Activated CD4-positive, alpha-beta T cell treated with anti-CD3 and anti-CD28 coated beads, Interleukin-2, amount 50 U/mL, for 48 hours (primary cell): ENCODE measurements around the gene RBFOX1.

Experiments used
- DNase-seq, 2 experiments: peaks; one replicate each; pipeline ENCODE4 v3.0.0-alpha.2; 2020

Gene RBFOX1

DNA sequence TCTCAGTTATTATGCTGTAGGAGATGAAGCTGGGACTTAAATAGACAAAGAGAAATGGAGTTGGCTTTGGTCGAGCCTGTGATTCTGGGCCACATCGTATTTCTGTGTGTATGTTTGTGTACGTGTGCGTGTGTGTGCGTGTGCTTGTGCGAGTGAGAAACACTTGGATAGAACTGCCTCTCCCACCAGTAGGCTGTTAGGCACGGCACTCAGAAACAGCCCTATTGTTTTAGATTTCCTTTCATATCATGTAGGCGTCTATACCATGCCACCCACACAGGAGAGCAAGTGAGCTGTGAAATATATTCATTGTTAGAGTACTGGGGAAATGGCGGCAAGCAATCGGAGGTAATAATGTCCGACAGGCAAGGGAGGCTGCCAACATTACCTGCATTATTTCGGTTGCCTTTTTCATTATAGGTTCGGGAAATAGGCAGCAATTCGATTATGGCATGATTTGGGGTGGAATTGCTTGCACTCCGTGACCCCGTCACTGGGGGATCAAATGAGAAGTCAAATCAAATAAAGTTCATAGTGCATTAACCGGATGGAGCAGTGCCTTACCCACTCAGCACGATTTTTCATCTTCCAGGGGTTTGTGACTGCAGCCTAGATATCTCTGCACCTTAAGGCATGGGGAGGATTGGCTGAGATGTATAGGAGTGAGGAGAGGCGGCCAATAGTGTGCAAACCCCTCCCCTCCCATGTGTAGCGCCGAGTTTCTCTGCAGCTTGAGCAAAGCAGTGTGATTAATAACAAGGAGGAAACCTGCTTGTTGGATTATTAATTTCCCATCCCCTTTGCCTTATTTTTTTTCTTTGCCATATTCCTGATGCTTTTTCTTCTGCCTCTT, 89.6 kb downstream of the RBFOX1 start:
- no peak for DNase-seq

GRCh38 chr16:7423434-7424044, 90.9 kb downstream of the RBFOX1 start:
- DNase-seq: no peak

DNA sequence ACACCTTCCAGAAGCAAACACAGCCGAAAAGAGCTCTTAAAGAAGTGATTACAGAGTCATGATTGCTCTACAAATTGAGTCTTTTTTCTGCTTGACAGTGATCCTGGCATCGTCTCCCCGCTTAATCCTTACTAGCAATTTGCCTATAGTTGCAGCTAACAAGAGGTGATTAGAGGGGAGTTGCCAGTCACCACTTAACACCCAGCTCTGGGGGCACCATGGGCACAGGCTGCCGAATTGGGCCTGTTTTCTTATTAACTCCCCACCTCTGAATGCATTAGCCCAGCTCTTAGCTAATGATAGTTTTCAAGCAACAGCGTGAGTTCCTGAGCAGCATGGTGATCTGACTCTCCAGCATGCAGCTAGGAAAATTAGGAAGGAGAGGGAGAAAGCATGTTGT, 93.5 kb downstream of the RBFOX1 start:
- DNase-seq: no peak

GRCh38 chr16:7431723-7432122, 99.1 kb downstream of the RBFOX1 start:
- DNase-seq: no peak

DNA sequence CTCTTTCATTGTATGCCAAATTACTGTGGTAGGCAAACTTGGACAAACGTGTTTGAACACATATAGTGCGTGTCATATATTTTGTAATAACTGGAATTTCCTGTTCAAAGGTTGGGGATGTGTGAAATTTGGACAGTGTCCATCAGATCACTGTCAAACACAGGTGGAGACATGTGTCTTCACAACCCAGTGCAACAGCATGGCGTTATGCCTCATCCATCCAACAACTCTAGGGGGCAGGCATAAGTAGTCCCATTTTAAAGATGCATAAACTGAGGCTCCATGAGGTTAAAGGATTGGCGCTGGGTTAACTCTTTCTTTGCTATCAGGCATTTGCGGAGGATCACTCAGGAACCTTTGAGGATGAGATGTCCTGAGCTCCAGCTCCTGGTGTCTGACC, 103.7 kb downstream of the RBFOX1 start:
- DNase-seq: no peak

- DNase-seq: no peak
These were observed 104.6 kb downstream of the RBFOX1 start for GRCh38 chr16:7437135-7437804.

- no peak for DNase-seq
These were observed 105.2 kb downstream of the RBFOX1 start for GRCh38 chr16:7437843-7438242.

- no peak for DNase-seq
These were observed 106.0 kb downstream of the RBFOX1 start for GRCh38 chr16:7438601-7439000.

GRCh38 chr16:7439518-7439917, 106.9 kb downstream of the RBFOX1 start:
- no peak for DNase-seq

- no peak for DNase-seq
These were observed 108.3 kb downstream of the RBFOX1 start for GRCh38 chr16:7440886-7441400.

GRCh38 chr16:7442050-7442449, 109.4 kb downstream of the RBFOX1 start:
- DNase-seq: no peak

DNA sequence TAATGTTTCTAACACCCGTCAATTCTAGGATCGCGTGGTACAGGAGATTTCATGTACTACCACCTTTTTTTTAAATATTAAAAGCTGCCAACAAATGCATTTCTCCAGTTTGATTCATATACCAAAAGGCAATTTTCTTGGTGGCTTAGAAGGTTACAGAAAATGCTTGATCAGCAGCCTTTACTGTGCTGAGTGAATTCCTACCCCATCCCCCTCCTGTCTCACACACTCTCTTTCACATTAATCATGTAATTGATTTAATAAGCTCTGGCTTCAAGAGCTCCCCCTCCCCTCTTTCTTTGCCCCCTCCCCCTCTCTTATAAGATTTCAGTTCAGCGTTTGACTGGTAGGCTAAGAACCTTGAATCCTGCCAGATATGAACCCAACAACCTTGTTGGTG, 110.5 kb downstream of the RBFOX1 start:
- DNase-seq: no peak

GRCh38 chr16:7443648-7444365, 111.2 kb downstream of the RBFOX1 start:
- no peak for DNase-seq

- no peak for DNase-seq
These were observed 116.7 kb downstream of the RBFOX1 start for GRCh38 chr16:7449306-7449705.

DNA sequence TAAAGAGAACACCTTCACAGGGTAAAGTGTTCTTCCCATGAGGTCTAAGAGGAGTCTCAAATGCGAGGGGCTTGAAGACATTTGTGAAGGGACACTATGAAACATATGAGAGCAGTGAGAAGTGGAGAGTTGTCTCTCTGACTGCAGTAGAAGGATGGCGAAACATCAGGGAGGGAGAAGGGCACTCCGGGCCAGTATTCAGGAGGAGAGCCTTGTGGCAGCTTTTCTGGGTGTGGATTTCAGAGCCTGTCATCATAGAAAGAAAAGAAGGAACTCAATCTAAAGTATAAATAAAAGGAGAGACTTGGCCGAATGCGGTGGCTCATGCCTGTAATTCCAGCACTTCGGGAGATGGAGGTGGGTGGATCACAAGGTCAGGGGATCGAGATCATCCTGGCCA, 117.2 kb downstream of the RBFOX1 start:
- no peak for DNase-seq

DNA sequence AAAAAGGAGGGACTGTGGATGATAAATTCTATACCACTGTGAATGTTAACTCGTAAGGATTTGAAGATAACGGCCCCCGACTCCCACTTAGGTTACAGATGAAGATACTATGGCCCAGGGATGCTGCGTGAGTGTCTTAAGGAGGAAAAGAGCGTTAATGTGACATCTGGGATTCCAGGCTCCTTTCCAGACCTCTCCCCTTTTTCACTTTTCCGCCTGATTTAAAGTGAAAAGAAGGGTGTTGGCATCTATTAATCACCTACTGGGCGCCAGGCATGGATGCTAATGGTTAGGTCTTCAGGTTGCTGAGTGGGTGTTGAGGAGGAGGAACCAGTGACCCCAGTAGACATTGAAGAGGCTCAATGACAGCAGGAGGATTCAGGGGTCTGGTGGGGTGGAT, 117.8 kb downstream of the RBFOX1 start:
- no peak for DNase-seq

DNA sequence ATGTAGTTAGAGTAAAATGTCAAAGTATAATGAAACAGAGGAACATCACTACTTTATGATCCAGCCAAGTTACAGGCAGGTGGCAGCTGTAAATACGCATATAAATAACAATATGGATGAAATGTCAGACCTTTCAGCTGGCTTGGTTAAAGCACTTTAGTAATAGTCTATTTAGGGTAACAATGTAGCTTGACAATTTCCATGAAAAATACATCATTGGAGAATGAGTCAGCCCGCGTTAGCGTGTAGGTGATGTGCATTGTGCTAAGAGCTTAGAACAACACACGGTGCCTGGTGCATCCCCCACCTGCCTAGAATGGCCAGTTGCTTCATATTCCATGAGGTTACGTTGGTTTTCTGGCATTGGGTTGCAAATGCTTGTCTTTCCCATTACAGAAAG, 119.4 kb downstream of the RBFOX1 start:
- no peak for DNase-seq

DNA sequence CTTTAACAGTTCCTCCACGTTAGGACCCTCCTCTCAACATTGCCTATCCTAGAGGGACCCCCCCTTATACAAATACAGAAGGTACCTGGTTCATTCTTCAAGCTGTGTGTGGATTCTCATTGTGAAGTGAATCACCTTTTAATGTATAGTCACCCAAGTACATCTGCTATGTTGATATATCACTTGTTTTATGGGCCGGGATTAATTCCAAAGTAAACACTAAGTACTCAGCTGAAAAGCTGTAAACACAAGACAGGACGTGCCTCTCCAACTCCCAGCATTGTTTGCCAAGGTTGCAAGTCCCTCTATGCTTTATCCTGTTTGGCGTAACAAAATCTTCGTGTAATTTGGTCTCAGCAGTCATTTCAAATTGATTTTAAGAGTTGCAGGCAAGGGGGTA, 123.6 kb downstream of the RBFOX1 start:
- no peak for DNase-seq

- DNase-seq: no peak
These were observed 125.5 kb downstream of the RBFOX1 start for GRCh38 chr16:7458144-7458543.

DNA sequence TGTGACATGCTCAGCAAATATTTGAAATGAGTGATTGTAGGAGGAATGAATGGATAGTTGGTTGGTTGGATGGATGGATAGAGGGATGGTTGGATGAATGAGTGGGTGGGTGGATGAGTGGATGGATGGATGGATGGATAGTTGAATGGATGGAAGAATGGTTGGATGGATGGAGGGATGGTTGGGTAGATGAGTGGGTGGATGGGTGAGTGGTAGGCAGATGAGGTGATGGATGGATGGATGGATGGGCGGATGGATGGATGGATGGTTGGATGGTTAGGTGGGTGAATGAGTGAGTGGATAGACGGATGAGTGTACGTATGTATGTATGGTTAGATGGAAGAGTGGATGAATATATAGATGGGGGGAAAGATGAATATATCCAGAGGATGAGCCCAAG, 137.7 kb downstream of the RBFOX1 start:
- DNase-seq: no peak

GRCh38 chr16:7471268-7471667, 138.6 kb downstream of the RBFOX1 start:
- DNase-seq: no peak

DNA sequence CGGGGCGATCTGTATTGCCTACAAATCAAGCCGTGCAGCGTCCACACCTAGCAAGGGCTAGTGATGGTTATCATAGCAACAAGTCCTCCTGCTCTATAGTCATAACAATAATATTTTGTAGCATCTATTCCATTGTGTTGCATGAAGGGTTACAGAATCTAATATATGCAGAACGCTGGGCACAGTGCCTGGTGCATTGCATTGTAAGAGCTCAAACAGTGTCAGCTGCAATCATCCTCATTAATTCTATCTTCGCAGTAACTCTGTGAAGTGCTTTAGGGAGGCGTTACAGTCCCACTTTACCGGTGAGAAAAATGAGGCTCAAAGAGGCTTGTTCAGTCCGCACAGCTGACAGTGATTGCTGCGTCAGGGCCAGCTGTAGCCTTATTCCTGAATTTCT, 149.4 kb downstream of the RBFOX1 start:
- DNase-seq: no peak

GRCh38 chr16:7482596-7483290, 150.1 kb downstream of the RBFOX1 start:
- no peak for DNase-seq
